Prostate gland (tissue), 2 donors: ENCODE results near the gene NBPF12. TPM values are rescaled to one million over a fixed set of nuclear protein-coding genes. Genes with fewer than 3 reads are reported as not detected.
"Not testable (repeated sequence)": the region's sequence is repeated elsewhere in the genome, so short reads cannot be mapped to it uniquely, and the experiment has no call there.

Experiments
- DNase-seq: peaks from one replicate; pipeline ENCODE4 v3.0.0-alpha.2; 2019; ENCODE audit warnings: low spot score
- H3K27ac ChIP-seq, 2 donors: fragments of 200-600 bp; sonication (generic); 2 replicates each; pipeline ENCODE4 v1.5.1; 2017 to 2019
- H3K27me3 ChIP-seq: fragments of 200-600 bp; sonication (generic); replicated peaks from 2 replicates; pipeline ENCODE4 v1.5.1; 2019; ENCODE audit not compliant: insufficient read depth
- H3K36me3 ChIP-seq, 2 donors: fragments of 200-600 bp; sonication (generic); 1 replicate in 1 of 2; 2 replicates in 1 of 2; pipeline versions ENCODE4 v1.5.1 to v1.8.1; 2017 to 2019
- H3K4me1 ChIP-seq: fragments of 200-600 bp; sonication (generic); replicated peaks from 2 replicates; pipeline ENCODE4 v1.5.1; 2019
- H3K4me3 ChIP-seq, 2 donors: fragments of 200-600 bp; sonication (generic); 2 replicates each; pipeline ENCODE4 v1.5.1; 2017 to 2019
- H3K9me3 ChIP-seq: fragments of 200-600 bp; sonication (generic); 2 replicates; pipeline ENCODE4 v1.5.1; 2017
- CTCF ChIP-seq, 4 experiments: fragments of 200-600 bp in 2 of 4; fragments of 450-650 bp in 2 of 4; sonication (generic) in 2 of 4; IDR thresholded peaks; 1 replicate in 3 of 4; 2 replicates in 1 of 4; pipeline ENCODE4 v1.5.1; 2016 to 2019; ENCODE audit warnings: antibody characterized with exemption in 4 of 4, mild to moderate bottlenecking in 2 of 4, moderate library complexity in 2 of 4
- POLR2A ChIP-seq: fragments of 450-650 bp; IDR thresholded peaks from one replicate; pipeline ENCODE4 v1.6.1; 2016; ENCODE audit warnings: antibody characterized with exemption, mild to moderate bottlenecking
- POLR2AphosphoS5 ChIP-seq: sonication (generic); formaldehyde crosslinking; IDR thresholded peaks from one replicate; pipeline ENCODE4 v1.6.1; 2017; ENCODE audit warnings: antibody characterized with exemption
- WGBS: methylation state at CpG from one replicate; pipeline ENCODE4 v1.1.5; 2018; 5-methylcytosine and 5-hydroxymethylcytosine counted together
- intact Hi-C: fragments of 100-400 bp; cut with DNase I; formaldehyde crosslinking; loops from one replicate; pipeline ENCODE4 v1.14.2; 2022
- total RNA-seq, 2 donors: library from RNA; depleted of rRNA; stranded (reverse); fragments of >200 nt; gene quantifications; one replicate each; pipeline ENCODE4 v1.1.0, GENCODE V29; 2016

The NBPF12 gene
- total RNA-seq, 2 donors from 2014 or later = 9.1 to 13.6 TPM

GRCh38 chr1:146989455-146989854 lies 51.3 kb downstream of the NBPF12 start:
- DNase-seq, H3K36me3 ChIP-seq, intact Hi-C loops, H3K27me3 ChIP-seq, H3K9me3 ChIP-seq, H3K27ac ChIP-seq, H3K4me1 ChIP-seq, H3K4me3 ChIP-seq: not testable (repeated sequence)
- WGBS = 94% methylated on average over 3 of the region's 3 CpGs

- H3K4me3 ChIP-seq, intact Hi-C loops, H3K9me3 ChIP-seq, H3K36me3 ChIP-seq, DNase-seq, H3K4me1 ChIP-seq, H3K27ac ChIP-seq, H3K27me3 ChIP-seq: not testable (repeated sequence)
- 100% methylated on average over 1 of the region's 1 CpG for WGBS
These were observed 70.4 kb downstream of the NBPF12 start for GRCh38 chr1:147008495-147008894.

GRCh38 chr1:147026975-147027374 lies 88.9 kb downstream of the NBPF12 start:
- H3K4me3 ChIP-seq, H3K4me1 ChIP-seq, H3K27me3 ChIP-seq, intact Hi-C loops, H3K36me3 ChIP-seq, H3K27ac ChIP-seq, DNase-seq, H3K9me3 ChIP-seq: not testable (repeated sequence)
- 70% methylated on average over 4 of the region's 4 CpGs for WGBS

GRCh38 chr1:147030066-147030653 lies 92.0 kb downstream of the NBPF12 start:
- H3K4me1 ChIP-seq, H3K9me3 ChIP-seq, H3K4me3 ChIP-seq, intact Hi-C loops, H3K36me3 ChIP-seq, H3K27ac ChIP-seq, DNase-seq, H3K27me3 ChIP-seq: not testable (repeated sequence)
- WGBS = 59% methylated on average over 3 of the region's 4 CpGs

- Histone ChIP-seq H3K4me3 (no peak overlapping the region), H3K9me3 (no peaks in the 10 kb centered on the region), H3K36me3 (no peaks in the 10 kb centered on the region), H3K27ac (no peak overlapping the region), H3K4me1 (no peaks in the 10 kb centered on the region), H3K27me3 (no peaks in the 10 kb centered on the region)
- intact Hi-C loops = no loop called here
- WGBS = 47% methylated on average over 3 of the region's 3 CpGs
- TF ChIP-seq POLR2AphosphoS5 = no peak
- TF ChIP-seq CTCF (IDR thresholded peaks at IDR 0.05) = no peak
- no peak for TF ChIP-seq POLR2A
- DNase-seq = no peak
These were observed 101.8 kb downstream of the NBPF12 start for GRCh38 chr1:147039916-147040315.

- H3K9me3 ChIP-seq, H3K4me1 ChIP-seq, H3K27me3 ChIP-seq, intact Hi-C loops, H3K36me3 ChIP-seq, H3K27ac ChIP-seq, H3K4me3 ChIP-seq, DNase-seq: not testable (repeated sequence)
- WGBS = 72% methylated on average over 3 of the region's 3 CpGs
These were observed 104.8 kb downstream of the NBPF12 start for GRCh38 chr1:147042891-147043290.

GRCh38 chr1:147044511-147044910 lies 106.4 kb downstream of the NBPF12 start:
- H3K4me3 ChIP-seq, H3K27me3 ChIP-seq, DNase-seq, H3K27ac ChIP-seq, intact Hi-C loops, H3K36me3 ChIP-seq, H3K4me1 ChIP-seq, H3K9me3 ChIP-seq: not testable (repeated sequence)

Other genes with a start within 250 kb of the NBPF12 start
- gene PRKAB2, start 234.1 kb downstream of the NBPF12 start, total RNA-seq = 10 to 100 TPM; 12.3 to 14.0 TPM